ENCODE data around the gene TIMM10B.

DNA sequence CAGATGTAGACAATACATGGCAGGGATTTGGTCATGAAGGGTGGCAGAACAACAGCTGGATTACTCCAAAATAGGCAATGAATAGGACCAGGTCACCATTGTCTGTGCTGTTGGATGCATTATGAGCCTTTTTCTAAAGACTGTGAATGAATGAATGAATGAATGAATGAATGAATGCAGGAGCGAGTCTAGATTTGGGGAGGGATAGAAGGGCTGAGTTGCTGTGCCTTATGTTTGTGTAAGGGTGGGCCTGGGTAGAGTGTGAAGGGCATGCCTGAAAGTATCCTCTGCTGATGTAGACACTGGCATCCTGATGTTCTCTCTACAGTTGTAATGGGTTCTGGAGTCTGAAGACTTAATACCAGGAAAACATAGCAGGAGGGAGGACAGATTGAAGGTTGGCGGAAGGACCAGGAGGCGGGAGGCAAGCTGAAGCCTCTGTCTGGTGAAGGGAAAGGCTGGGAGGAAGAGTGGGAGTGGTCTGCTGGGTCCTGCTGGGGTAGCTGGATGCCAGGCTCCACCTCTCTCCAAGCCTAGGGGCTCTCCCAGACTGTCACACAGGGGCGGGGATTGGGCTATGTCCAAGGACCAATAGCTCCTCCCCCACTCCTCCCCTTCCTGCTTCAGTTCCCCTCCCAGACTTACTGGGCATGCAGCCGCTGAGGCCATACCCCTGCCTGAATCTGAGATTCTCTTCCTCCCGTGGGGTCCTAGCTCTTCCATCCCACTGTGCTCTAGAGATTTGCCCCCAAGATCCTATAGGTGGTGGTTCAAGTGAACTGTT lies 12.4 kb upstream of the TIMM10B start:
- TF ChIP-seq EZH2 (IDR thresholded peaks at IDR 0.05; ENCODE audit: borderline replicate concordance): no peak
- TF ChIP-seq, protein P1, sequence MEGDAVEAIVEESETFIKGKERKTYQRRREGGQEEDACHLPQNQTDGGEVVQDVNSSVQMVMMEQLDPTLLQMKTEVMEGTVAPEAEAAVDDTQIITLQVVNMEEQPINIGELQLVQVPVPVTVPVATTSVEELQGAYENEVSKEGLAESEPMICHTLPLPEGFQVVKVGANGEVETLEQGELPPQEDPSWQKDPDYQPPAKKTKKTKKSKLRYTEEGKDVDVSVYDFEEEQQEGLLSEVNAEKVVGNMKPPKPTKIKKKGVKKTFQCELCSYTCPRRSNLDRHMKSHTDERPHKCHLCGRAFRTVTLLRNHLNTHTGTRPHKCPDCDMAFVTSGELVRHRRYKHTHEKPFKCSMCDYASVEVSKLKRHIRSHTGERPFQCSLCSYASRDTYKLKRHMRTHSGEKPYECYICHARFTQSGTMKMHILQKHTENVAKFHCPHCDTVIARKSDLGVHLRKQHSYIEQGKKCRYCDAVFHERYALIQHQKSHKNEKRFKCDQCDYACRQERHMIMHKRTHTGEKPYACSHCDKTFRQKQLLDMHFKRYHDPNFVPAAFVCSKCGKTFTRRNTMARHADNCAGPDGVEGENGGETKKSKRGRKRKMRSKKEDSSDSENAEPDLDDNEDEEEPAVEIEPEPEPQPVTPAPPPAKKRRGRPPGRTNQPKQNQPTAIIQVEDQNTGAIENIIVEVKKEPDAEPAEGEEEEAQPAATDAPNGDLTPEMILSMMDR (IDR thresholded peaks at IDR 0.05; ENCODE audit: poor library complexity): no peak

All from hepatocyte (in vitro differentiated cells).